ENCODE data around the gene COL13A1.

DNA sequence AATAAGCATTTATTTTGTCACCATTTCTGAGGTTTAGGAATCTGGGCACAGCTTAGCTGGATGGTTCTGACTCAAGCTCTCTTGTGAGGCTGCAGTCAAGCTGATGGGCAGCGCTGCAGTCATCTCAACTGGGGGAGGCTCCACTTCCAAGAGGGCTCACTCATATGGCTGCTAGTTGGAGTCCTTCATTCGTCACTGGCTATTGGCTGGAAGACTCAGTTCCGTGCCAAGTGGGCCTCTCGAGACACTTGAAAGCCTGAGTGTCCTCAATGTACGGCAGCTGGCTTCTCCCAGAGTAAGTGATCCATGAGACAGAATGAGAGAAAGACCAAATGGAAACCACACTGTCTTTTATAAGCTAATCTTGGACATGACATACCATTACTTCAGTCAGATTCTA lies 21.6 kb upstream of the COL13A1 start:
- TF ChIP-seq, protein P1, sequence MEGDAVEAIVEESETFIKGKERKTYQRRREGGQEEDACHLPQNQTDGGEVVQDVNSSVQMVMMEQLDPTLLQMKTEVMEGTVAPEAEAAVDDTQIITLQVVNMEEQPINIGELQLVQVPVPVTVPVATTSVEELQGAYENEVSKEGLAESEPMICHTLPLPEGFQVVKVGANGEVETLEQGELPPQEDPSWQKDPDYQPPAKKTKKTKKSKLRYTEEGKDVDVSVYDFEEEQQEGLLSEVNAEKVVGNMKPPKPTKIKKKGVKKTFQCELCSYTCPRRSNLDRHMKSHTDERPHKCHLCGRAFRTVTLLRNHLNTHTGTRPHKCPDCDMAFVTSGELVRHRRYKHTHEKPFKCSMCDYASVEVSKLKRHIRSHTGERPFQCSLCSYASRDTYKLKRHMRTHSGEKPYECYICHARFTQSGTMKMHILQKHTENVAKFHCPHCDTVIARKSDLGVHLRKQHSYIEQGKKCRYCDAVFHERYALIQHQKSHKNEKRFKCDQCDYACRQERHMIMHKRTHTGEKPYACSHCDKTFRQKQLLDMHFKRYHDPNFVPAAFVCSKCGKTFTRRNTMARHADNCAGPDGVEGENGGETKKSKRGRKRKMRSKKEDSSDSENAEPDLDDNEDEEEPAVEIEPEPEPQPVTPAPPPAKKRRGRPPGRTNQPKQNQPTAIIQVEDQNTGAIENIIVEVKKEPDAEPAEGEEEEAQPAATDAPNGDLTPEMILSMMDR (IDR thresholded peaks at IDR 0.05), result no peak
- peak in 1 of 2 donors; percentile 32 for TF ChIP-seq POLR2AphosphoS5 (IDR thresholded peaks at IDR 0.05)

Data from upper lobe of left lung (tissue), 4 donors.